Posterior cingulate gyrus (tissue), 11 donors: ENCODE measurements around the gene NCKAP5.
"Not testable (repeated sequence)": the region's sequence is repeated elsewhere in the genome, so short reads cannot be mapped to it uniquely, and the experiment has no call there.

Experiments
- DNase-seq, 10 donors: peaks; one replicate each; pipeline versions ENCODE4 v3.0.0 to v3.0.0-alpha.2; 2020 to 2021; ENCODE audit warnings: mixed read lengths in 3 of 10
- intact Hi-C: fragments of 100-400 bp; cut with DNase I; formaldehyde crosslinking; loops from one replicate; pipeline ENCODE4 v1.15.1; 2023

The NCKAP5 gene

DNA sequence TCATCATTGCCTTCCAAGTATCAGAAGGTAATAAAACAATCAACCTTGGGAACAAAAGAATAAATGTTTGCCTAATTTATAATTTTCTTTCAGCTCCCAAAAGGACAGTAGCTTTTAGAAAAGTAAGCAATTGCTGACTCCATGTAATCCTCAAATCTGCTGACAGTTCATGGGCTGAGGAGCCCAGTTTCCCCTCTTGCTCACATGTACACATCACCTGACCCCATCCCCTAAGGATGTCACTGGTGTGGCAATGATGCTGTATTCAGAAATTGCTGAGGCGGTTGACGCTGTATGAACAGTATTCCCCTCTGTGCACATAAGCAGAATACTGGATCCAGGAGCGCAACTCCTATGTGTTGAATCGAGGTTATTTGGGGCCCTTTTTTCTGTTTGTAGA is 842.1 kb downstream of the NCKAP5 start:
- intact Hi-C loops: no loop called here
- no peak for DNase-seq

DNA sequence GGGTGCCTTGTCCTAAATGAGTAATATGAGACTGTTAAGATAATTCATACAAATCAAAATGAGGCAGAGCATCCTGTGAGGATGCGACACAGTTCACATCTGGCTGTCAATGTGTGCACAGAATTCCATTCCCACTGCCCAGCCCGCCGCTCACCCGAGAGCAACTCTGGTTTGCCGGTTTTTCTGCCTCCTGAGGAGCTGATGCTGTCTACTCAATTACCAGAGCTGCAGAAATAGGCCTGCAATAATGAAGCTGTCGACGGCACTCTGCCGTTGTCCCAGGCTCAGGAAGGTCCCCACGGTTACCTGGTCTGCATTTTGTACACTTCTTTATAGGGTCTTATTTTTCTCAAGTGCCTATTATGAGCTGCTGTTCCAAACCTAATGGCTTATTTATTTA is 842.5 kb downstream of the NCKAP5 start:
- DNase-seq: no peak
- intact Hi-C loops: no loop called here

DNA sequence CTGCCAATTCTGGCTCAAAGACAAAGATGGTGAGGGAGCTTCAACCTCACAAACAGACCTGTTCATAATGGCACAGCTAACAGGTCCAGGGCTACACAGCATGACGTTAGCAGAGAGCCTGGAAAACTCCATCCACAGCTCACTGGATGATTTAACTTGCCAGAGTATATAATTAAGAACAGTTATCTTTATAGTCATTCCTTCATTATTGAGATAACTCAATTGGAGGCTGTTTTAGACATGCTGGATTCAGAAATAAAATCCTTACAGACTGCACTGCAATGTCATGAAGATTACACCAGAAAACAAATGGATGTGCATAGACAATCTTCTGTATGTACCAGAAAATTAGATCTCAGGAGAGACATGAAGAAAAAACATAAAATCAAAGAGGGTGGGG is 843.1 kb downstream of the NCKAP5 start:
- no peak for DNase-seq
- intact Hi-C loops: no loop called here

DNA sequence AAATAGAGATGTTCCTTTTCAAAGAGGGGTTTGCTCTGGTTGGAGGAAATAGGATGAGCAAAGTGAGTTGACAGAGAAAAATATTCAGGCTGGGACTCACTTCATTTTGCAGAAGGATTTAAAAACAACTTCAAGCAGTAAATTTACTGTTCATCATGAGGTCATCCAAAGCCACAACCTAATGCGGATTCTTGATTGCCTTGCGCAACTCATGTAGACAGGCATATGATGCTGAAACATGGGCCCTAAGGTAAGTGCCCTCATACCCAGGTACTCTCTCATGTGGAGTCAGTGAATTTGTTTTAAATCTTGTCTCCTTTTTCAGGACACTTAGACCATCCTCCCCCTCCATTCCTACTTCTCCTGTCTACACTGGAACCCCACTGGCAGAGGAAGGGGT is 846.3 kb downstream of the NCKAP5 start:
- DNase-seq: no peak
- intact Hi-C loops: no loop called here

DNA sequence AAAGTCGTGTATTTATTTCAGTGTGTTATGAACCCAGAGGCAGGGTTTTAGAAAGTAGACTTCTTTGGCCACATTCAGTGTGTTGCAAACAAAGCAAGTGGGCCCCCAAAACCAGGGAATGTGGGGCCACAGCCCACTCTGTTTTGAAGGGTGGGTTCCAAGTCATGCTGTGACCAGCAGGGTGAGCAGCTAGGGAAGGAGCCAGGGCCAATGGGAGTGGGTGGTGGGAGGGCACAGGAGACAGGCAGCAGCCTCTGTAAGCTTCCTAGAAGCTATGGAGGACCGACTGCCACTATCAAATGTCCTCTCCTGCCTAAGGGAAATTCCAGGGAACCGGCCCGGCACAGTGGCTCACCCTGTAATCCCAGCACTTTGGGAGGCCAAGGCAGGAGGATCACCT is 847.9 kb downstream of the NCKAP5 start:
- intact Hi-C loops: no loop called here

DNA sequence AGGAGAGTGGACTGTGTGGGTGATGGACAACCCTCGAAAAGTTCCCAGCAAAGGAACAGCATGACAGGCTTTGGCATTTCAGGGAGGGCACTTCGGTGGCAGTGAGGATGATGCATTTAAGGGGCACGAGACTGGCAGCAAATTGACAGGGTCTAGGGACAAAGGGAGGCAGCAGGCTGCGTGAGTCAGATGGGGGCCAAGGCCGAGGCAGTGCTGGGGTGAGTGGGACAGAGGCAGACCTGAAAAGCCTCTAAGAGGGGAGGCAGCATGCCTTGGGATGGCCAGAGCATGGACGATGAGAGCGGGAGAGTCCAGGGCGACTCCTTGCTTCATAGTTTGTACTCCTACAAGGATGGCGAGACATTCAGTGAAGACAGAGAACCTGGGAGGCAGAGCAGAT is 848.8 kb downstream of the NCKAP5 start:
- intact Hi-C loops: no loop called here
- DNase-seq: peak in 1 of 10 donors; percentile 75

More for the DNA sequence above, 847.9 kb downstream of the NCKAP5 start:
- peak in 1 of 10 donors; percentile 69 for DNase-seq

DNA sequence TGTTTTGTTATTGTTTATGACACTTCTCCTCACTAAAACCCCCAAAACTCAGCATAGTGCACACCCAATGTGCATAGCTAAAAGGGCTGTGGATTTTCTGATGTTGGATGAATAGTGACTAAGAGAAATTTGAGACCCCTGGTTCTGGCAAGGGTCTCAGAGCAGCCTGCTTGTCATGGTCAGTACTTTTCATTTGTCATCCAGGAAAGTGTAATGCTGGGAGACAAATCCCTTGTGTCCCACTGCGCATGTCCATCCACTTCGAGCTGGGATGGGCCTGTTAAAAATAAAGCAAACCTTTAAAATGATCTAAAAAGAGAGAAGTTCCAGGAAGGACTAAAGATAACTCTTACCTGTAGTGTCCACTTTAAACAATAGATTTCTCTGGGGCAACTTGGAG is 851.3 kb downstream of the NCKAP5 start:
- DNase-seq: no peak
- intact Hi-C loops: no loop called here

DNA sequence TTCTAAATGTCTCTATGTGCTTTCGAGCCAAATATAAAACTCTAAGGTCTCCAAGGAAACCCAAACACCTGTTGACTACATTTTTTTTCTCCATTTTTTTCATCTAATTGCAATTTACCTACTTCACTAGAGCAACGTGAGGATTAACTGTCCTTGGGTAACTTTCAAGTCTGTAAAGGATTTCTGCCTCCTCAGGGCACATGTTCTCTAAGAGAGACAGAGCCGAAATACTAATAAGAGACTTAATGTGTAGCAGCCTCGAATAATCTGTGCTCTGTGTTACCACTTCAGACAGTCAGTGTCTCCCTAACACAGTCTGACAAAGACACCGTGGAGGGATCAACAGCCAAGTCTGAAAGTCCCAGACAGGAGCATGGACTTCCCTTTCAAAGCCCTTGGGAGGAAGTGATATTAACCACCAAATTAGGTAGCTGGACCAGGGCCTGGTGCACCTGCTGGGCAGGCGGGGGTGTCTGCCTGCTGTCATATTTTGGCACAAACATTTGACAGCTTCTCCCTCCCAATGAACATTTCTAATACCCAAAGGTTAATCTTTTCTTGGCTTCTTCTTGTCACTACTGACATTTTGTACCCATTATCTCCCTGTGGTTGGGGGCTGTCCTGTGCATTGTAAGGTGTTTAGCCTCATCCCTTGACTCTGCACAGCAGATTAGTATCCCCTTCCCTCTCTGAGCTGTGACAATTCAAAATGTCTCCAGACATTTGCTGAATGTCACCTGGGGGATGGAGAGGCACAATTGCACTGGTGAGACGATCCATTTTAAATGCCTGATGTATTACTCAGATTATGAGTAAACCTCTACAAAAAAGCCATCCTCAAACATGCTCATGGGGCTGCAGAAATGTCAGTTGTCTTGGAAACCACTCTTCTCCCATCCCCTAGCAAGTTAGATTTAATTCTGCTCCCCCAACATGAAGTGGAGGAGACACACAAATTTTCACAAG is 852.6 kb downstream of the NCKAP5 start:
- DNase-seq: no peak
- intact Hi-C loops: no loop called here

DNA sequence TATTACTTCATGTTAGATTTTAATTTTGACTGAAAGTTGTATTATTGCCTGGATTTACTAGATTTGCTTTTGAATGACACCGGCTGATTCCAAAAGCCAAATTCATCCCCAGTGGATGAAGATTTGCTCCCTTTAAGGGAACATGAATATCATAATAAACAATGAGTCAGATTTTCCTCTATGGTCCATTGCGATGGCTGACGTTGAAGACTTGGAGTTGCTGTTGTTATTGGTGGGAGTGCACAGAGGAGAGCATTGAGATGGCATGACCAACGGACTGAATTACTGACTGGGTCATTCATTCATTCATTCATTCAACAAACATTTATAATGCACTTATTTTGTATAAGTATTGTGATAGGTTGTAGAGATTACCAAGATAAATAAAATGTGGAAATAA is 864.9 kb downstream of the NCKAP5 start:
- DNase-seq: no peak

DNA sequence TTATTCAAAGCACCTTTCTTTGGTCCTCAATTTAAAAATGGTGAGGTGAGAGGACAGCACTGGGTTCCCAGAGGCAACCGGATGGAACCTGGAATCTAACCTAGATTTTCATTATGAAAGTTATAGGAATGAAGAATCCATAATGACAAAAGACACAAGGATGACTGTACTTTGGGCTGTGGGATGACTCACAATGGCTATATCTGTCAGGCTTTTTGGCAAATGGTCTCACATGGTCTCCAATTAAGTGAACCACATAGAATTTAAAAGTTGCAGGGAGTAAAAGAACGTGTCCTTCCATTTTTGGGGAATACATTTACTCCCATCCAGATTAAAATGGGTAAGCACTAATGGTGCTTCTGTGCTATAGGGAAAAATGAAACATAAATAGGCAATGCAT is 866.5 kb downstream of the NCKAP5 start:
- DNase-seq: no peak
- intact Hi-C loops: no loop called here

More for the DNA sequence above, 864.9 kb downstream of the NCKAP5 start:
- intact Hi-C loops: no loop called here

DNA sequence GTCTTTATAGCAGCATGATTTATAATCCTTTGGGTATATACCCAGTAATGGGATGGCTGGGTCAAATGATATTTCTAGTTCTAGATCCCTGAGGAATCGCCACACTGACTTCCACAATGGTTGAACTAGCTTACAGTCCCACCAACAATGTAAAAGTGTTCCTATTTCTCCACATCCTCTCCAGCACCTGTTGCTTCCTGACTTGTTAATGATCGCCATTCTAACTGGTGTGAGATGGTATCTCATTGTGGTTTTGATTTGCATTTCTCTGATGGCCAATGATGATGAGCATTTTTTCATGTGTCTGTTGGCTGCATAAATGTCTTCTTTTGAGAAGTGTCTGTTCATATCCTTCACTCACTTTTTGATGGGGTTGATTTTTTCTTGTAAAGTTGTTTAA is 868.5 kb downstream of the NCKAP5 start:
- intact Hi-C loops, DNase-seq: not testable (repeated sequence)

DNA sequence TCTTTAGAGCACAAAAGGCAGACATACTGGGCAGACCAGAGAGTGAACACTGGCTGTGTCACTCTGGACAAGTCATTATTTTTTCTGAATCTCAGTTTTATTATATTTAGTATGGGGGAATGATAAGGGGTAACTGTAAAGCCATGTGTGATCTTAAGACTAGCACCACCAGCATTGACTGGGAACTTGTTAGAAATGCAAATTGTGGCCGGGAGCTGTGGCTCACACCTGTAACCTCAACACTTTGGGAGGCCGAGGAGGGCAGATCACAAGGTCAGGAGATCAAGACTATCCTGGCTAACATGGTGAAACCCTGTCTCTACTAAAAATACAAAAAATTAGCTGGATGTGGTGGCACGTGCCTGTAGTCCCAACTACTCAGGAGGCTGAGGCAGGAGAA is 869.9 kb downstream of the NCKAP5 start:
- DNase-seq, intact Hi-C loops: not testable (repeated sequence)

DNA sequence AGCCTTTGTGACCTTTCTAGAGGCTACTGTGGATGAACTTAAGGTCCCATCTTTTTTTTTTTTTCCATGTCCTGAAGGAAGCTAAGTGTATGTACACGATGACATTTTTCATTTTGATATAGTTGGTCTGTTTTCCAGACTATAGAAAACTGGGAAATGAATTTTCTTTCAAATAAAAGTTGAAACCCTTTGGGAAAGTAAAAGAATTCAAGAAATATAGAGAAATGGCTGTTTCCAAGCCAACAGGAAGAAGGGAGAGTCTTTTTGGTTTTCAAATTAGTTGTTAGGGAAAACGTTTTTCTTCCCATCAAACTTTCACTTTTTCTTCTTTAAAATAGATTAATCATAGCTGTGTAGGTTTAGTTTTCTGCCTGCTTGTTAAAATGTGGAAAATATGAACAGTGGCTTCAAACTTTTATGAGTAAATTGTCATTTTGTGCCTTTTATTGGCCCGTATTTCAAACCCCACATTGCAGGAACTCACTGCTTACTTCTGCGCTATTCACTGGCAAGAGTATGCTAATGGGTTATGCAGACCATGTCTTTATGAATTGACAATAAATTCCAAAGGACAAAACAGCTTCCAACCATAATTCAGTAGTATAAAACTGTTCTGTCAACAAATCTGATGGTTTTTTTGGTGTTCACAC is 870.6 kb downstream of the NCKAP5 start:
- DNase-seq: no peak
- intact Hi-C loops: no loop called here

DNA sequence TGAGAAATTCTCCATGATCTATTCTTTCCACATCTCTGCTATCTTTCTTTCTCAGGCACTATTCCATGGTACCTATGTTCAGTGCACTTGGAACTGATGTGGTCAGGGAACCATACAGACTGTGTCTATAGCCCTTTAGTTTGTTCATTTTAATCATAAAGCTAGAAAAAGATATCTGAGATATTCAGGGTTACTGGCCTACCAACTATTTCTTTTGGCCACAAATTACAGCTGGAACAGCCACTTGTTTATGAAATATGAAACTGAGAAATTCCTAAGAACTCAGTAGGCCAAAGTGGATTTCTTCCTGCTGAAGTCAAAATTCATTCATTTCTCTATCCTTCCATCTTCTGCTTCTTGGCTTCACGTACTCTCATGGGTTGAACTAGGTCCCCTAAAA is 875.4 kb downstream of the NCKAP5 start:
- intact Hi-C loops: no loop called here
- no peak for DNase-seq

DNA sequence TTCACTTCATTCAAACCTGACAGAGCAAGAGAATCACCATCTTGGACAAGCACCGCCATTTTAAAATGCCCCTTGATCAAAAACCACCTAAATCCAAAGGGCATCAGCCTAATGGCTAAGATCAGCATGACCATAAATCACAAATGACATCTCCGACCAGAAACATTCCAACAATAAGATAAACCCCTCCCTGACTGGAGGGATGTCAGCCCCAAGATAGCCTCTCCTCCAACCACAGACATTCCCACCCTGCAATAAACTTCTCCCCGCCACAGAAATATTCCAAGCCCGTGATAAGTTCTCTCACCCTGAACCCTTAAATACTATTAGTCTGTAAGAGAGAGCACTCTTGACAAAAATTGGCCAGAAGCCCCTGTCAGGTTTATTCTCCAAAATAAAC is 876.7 kb downstream of the NCKAP5 start:
- no peak for DNase-seq
- intact Hi-C loops: no loop called here

DNA sequence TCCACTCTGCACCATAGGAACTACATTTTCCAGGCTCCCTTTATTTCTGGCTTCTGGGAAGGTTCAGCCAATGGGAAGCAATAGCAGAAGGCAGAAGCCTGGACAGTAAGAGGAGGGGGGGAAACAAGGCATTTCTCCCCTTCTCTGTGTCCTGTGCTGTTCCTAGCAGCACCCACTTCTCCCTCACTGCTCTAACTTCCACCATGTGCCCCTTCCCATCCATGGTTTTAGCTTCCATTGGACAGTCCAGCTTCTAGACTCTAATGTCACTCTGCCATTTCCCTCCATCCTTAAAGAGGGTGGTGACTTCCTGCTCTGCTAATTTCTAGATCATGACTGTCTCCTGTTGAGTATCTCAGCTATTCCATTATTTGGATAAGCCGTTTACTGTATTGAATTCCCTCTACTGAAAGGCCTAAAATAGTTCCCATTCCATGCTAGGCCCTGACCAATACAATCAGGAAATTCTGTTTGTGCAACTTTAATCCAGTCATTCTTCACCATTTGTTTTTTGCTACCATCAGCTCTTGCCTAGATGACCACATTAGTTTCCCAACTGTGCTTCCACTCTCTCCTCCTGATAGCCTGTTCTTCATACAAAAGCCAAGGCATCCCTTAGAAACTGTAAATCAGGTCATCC is 877.5 kb downstream of the NCKAP5 start:
- DNase-seq: no peak
- intact Hi-C loops: no loop called here

DNA sequence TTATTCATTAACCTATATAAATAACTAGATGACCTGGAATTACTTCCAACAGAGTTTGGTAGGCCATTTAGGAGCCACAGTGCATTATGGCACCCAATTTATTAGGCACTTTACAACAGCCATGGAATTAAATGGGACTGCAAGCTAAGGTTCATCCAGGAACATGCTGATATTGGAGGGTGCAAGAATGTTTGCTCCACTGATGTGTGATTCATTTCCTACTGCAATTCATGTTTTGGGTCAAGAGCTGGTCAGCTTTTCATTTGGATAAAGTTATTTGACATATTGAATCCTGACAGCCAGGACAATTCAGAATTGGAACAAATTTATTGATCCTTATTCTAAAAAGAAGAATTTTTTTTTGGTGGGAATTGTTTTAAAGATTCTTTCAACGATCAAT is 886.5 kb downstream of the NCKAP5 start:
- intact Hi-C loops: no loop called here
- DNase-seq: no peak

DNA sequence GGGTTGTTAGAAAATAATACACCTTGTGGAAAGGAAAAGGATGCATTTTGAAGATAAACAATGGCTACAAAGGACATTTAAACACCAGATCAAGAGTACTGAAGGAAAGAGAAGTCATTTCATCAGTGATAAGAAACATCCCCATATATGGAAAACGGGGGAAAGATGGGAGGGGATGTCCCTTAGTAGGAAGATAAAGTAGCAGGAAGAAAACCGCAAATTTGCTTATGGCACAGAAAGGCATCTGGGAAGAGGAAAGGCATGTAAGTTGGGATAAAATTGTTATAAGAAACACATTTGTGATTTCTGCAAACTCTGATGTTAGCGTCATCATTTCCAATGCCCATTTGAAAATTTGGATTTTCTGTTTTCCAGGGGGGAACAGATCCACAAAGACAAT is 887.7 kb downstream of the NCKAP5 start:
- no peak for DNase-seq
- intact Hi-C loops: no loop called here

DNA sequence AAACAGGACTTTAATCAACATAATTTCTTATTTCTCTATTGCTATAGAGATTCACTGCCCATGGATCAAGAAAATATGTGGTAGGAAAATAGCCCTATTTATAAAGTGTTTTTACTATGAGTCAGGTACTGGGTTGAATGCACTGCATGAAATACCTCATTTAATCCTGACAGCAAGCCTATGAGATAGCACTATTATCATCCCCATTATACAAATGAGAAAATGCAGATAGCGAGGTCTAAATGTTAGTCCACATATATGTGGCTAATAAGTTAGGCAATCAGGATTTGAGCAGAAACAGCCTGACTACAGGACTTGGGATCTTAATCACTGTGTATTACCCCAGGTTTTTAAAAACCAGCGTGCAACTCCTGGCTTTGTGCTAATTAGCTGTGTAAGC is 889.8 kb downstream of the NCKAP5 start:
- intact Hi-C loops: loop anchor here (5.0 to 10.0 kb wide), 2 partner anchors 494 to 886 kb away; partner anchors contain the start of gene NCKAP5
- DNase-seq: no peak

DNA sequence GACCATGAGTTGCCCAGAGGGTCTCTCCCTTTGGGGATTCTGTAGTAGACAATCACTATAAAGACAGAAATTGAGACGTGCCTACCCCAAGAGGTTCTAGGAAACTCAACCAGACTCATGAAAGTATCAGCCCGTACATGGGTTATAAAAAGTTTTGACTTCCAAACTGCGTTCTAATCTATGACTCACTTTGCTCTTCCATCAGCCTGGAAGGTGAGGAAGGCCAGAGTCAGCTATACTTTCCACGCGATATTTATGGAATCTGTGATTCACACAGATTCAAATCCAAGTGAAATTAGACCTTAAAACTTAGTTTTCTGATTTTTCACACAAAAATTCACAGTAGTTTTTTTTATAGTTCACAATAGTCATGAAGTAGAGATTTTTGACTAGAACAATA is 890.6 kb downstream of the NCKAP5 start:
- DNase-seq: no peak
- intact Hi-C loops: loop anchor here (5.0 to 10.0 kb wide), 2 partner anchors 495 to 887 kb away; partner anchors contain the start of gene NCKAP5

DNA sequence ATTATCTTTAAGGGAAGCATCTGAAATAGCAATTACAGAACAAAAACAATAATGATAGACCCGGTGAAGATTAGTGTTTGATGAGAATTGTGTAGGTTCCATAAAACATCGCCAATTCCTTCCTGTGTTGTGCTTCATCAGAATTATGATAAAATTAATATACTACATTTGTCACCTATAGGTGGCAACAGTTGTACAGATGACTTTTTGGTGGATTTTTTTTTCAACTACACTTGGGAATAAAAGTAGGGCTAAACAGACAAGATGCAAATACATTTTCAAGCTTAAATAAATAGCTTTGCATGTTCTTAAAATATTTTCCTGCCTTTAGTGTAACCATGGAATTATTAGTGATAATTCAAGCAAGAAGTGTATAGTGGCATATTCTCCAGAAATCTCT is 891.3 kb downstream of the NCKAP5 start:
- no peak for DNase-seq
- intact Hi-C loops: loop anchor here (5.0 to 10.0 kb wide), 2 partner anchors 495 to 888 kb away; partner anchors contain the start of gene NCKAP5
